ENCODE results near the gene SEC23IP. TPM values are rescaled to one million over a fixed set of nuclear protein-coding genes. Genes with fewer than 3 reads are reported as not detected.
"Not testable (repeated sequence)": the region's sequence is repeated elsewhere in the genome, so short reads cannot be mapped to it uniquely, and the experiment has no call there.

The SEC23IP gene
- total RNA-seq, 1 experiment from 2014 or later: 60.5 TPM

DNA sequence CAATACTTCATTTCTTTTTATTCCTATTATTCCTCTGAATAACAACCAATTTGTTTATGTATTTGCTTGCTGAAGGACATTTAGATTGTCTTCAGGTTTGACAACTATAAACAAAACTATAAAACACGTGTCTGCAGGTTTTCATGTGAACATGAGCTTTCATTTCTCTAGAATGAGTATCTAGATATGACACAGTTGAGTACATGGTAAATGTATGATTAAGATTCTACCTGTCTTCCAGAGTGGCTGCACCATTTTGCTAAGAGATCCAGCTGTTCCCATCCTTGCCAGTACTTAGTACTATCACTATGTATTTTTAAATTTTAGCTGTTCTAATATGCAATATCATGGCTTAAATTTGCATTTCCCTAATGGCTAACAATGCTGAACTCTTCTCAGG is 30.0 kb upstream of the SEC23IP start:
- ChIA-PET CTCF (interaction anchor here (0.6 to 5.8 kb wide), 8 partner anchors 9 to 255 kb away, joined by 3 to 88 read pairs (median 5); partner anchors contain the start of genes INPP5F and MCMBP), POLR2A (interaction anchor here (1.1 to 2.7 kb wide), 7 partner anchors 10 to 179 kb away, joined by 3 to 15 read pairs (median 5); partner anchors contain the start of genes MCMBP and SEC23IP)
- intact Hi-C loops (cut with micrococcal nuclease): no loop called here
- no peak for DNase-seq (ENCODE audit: unreplicated experiment)
- H3K36me3 Mint-ChIP-seq (ENCODE audit: insufficient read depth, unreplicated experiment): peaks cover 14% of the 10 kb centered on the region
- TF ChIP-seq, protein P1, sequence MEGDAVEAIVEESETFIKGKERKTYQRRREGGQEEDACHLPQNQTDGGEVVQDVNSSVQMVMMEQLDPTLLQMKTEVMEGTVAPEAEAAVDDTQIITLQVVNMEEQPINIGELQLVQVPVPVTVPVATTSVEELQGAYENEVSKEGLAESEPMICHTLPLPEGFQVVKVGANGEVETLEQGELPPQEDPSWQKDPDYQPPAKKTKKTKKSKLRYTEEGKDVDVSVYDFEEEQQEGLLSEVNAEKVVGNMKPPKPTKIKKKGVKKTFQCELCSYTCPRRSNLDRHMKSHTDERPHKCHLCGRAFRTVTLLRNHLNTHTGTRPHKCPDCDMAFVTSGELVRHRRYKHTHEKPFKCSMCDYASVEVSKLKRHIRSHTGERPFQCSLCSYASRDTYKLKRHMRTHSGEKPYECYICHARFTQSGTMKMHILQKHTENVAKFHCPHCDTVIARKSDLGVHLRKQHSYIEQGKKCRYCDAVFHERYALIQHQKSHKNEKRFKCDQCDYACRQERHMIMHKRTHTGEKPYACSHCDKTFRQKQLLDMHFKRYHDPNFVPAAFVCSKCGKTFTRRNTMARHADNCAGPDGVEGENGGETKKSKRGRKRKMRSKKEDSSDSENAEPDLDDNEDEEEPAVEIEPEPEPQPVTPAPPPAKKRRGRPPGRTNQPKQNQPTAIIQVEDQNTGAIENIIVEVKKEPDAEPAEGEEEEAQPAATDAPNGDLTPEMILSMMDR (IDR thresholded peaks at IDR 0.05; ENCODE audit: unreplicated experiment): no peak
- no peak overlapping the region for H3K4me3 Mint-ChIP-seq (ENCODE audit: unreplicated experiment)
- H3K27me3 Mint-ChIP-seq (ENCODE audit: insufficient read depth, unreplicated experiment): no peaks in the 10 kb centered on the region
- H3K27ac Mint-ChIP-seq (ENCODE audit: low read depth, unreplicated experiment): no peak overlapping the region
- peaks cover 26% of the 10 kb centered on the region for H3K4me1 Mint-ChIP-seq (ENCODE audit: insufficient read depth, unreplicated experiment)
- BruUV-seq (replicated peaks): no TSS peak
- no peaks in the 10 kb centered on the region for H3K9me3 Mint-ChIP-seq (ENCODE audit: unreplicated experiment)

DNA sequence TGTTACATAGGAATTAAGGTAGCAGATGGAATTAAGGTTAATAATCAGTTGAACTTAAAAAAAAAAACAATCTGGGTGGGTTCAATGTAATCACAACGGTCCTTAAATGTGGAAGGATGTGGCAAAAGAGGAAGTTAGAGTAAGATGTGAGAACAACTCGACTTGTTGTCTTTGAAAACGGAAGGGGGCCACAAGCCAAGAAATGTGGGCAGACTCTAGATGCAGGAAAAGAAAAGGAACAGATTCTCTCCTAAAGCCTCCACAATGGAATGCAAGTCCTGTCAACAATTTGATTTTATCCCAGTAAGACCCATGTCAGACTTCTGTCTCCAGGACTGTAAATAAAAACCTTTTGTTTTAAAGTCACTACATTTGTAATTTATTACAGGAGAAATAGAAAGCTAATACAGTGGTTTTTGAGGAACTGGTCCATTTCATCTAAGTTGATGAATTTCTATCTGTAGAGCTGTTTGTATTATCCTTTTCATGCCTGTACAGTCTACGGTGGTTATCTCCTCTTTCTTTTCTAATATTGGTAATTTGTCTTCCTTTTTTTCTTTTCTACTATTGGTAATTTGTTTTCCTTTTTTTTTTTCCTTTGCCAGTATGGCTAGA is 28.5 kb upstream of the SEC23IP start:
- TF ChIP-seq, protein P1 (IDR thresholded peaks at IDR 0.05; ENCODE audit: unreplicated experiment): no peak
- TSS peak; percentile 0 for BruUV-seq (replicated peaks)
- intact Hi-C loops (cut with micrococcal nuclease): no loop called here
- no peak for DNase-seq (ENCODE audit: unreplicated experiment)
- CTCF ChIA-PET: interaction anchor here (0.8 kb wide), 1 partner anchor 177 kb away, joined by 4 read pairs; no protein-coding TSS in a partner anchor
- Mint-ChIP-seq H3K4me1 (ENCODE audit: insufficient read depth, unreplicated experiment) (peaks cover 31% of the 10 kb centered on the region), H3K36me3 (ENCODE audit: insufficient read depth, unreplicated experiment) (peaks cover 8% of the 10 kb centered on the region), H3K4me3 (ENCODE audit: unreplicated experiment) (no peak overlapping the region), H3K9me3 (ENCODE audit: unreplicated experiment) (no peaks in the 10 kb centered on the region), H3K27me3 (ENCODE audit: insufficient read depth, unreplicated experiment) (no peaks in the 10 kb centered on the region), H3K27ac (ENCODE audit: low read depth, unreplicated experiment) (no peak overlapping the region)
- POLR2A ChIA-PET: interaction anchor here (1.2 to 2.7 kb wide), 3 partner anchors 8 to 29 kb away, joined by 4 to 15 read pairs (median 6); partner anchors contain the start of genes MCMBP and SEC23IP

DNA sequence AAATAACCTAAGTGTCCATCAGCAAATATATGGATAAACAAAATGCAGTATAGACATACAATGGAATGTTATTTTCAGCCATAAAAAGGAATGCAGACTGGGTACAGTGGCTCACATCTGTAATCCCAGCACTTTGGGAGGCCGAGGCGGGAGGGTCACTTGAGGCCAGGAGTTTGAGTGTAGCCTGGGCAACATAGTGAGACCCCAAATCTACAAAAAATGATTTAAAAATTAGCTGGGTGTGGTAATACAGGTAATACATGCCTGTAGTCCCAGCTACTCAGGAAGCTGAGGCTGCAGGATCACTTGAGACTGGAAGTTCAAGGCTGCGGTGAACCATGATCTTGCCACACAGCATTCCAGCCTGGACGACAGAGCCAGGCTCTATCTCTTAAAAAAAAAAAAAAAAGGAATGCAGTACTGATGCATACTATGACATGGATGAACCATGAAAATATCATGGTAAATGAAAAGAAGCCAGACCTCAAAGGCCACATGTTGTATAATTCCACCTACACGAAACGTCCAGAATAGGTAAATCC is 26.8 kb upstream of the SEC23IP start:
- DNase-seq (ENCODE audit: unreplicated experiment): no peak
- peaks cover 12% of the 10 kb centered on the region for H3K36me3 Mint-ChIP-seq (ENCODE audit: insufficient read depth, unreplicated experiment)
- no peak overlapping the region for H3K4me3 Mint-ChIP-seq (ENCODE audit: unreplicated experiment)
- H3K27ac Mint-ChIP-seq (ENCODE audit: low read depth, unreplicated experiment): no peak overlapping the region
- ChIA-PET POLR2A (interaction anchor here (0.7 kb wide), 1 partner anchor 222 kb away, joined by 3 read pairs; no protein-coding TSS in a partner anchor), CTCF (interaction anchor here (1.2 kb wide), 1 partner anchor 115 kb away, joined by 4 read pairs; no protein-coding TSS in a partner anchor)
- H3K27me3 Mint-ChIP-seq (ENCODE audit: insufficient read depth, unreplicated experiment): no peaks in the 10 kb centered on the region
- H3K9me3 Mint-ChIP-seq (ENCODE audit: unreplicated experiment): no peaks in the 10 kb centered on the region
- TF ChIP-seq, protein P1 (IDR thresholded peaks at IDR 0.05; ENCODE audit: unreplicated experiment): no peak
- peaks cover 34% of the 10 kb centered on the region for H3K4me1 Mint-ChIP-seq (ENCODE audit: insufficient read depth, unreplicated experiment)
- intact Hi-C loops (cut with micrococcal nuclease): no loop called here
- BruUV-seq (replicated peaks): no TSS peak

DNA sequence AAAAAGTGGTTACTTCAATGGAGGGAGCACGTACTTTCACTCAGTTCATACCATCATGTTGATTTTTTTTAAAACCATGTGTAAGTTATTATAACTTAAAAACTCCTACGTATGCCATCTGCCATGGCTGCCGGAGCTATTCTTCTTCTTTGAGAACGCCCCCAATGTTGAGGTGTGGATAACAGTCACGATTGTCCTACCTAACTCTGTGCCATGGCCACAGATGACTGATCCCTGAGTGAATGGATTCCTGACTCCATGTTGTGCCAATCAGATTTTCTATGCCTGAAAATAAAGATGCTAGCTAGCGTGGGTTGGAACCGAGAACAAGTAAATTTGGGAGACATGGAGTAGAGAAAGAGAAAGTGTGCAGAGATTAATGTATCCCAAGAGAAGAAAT is 25.2 kb upstream of the SEC23IP start:
- intact Hi-C loops (cut with micrococcal nuclease): no loop called here
- H3K4me1 Mint-ChIP-seq (ENCODE audit: insufficient read depth, unreplicated experiment): peaks cover 28% of the 10 kb centered on the region
- no peak for DNase-seq (ENCODE audit: unreplicated experiment)
- no peaks in the 10 kb centered on the region for H3K9me3 Mint-ChIP-seq (ENCODE audit: unreplicated experiment)
- no TSS peak for BruUV-seq (replicated peaks)
- H3K4me3 Mint-ChIP-seq (ENCODE audit: unreplicated experiment): no peak overlapping the region
- TF ChIP-seq, protein P1 (IDR thresholded peaks at IDR 0.05; ENCODE audit: unreplicated experiment): no peak
- no peaks in the 10 kb centered on the region for H3K27me3 Mint-ChIP-seq (ENCODE audit: insufficient read depth, unreplicated experiment)
- CTCF ChIA-PET: interaction anchor here (0.7 to 1.4 kb wide), 4 partner anchors 8 to 259 kb away, joined by 3 to 5 read pairs (median 4); no protein-coding TSS in a partner anchor
- peaks cover 12% of the 10 kb centered on the region for H3K36me3 Mint-ChIP-seq (ENCODE audit: insufficient read depth, unreplicated experiment)
- H3K27ac Mint-ChIP-seq (ENCODE audit: low read depth, unreplicated experiment): no peak overlapping the region
- POLR2A ChIA-PET: interaction anchor here (1.2 kb wide), 1 partner anchor 185 kb away, joined by 3 read pairs; no protein-coding TSS in a partner anchor

DNA sequence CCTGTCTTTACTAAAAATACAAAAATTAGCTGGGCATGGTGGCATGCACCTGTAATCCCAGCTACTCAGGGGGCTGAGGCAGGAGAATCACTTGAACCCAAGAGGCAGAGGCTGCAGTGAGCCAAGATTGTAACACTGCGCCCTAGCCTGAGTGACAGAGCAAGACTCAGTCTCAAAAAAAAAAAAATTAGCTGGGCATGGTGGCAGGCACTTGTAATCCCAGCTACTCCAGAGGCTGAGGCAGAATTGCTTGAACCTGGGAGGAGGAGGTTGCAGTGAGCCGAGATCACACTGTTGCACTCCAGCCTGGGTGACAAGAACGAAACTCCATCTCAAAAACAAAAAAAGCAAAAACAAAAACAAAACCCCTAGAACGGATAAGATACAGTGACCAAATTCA is 23.1 kb upstream of the SEC23IP start:
- POLR2A ChIA-PET; H3K4me3 Mint-ChIP-seq (ENCODE audit: unreplicated experiment); H3K36me3 Mint-ChIP-seq (ENCODE audit: insufficient read depth, unreplicated experiment); H3K9me3 Mint-ChIP-seq (ENCODE audit: unreplicated experiment); intact Hi-C loops (cut with micrococcal nuclease); BruUV-seq (replicated peaks); DNase-seq (ENCODE audit: unreplicated experiment); H3K27me3 Mint-ChIP-seq (ENCODE audit: insufficient read depth, unreplicated experiment): not testable (repeated sequence)
- CTCF ChIA-PET: interaction anchor here (1.1 to 5.0 kb wide), 3 partner anchors 9 to 119 kb away, joined by 4 to 41 read pairs (median 6); partner anchors contain the start of gene SEC23IP
- Mint-ChIP-seq H3K27ac (ENCODE audit: low read depth, unreplicated experiment) (peak overlapping the region; percentile 58), H3K4me1 (ENCODE audit: insufficient read depth, unreplicated experiment) (peaks cover 33% of the 10 kb centered on the region)
